Measurements from ENCODE around the gene NALF2. TPM values are rescaled to one million over a fixed set of nuclear protein-coding genes. Genes with fewer than 3 reads are reported as not detected.

Gene NALF2
- total and polyA plus RNA-seq, 2 donors (not counting 1 experiment from before 2014, with no cell fraction given) = not detected

GRCh38 chrX:69469975-69470374 is 34.2 kb upstream of the NALF2 start:
- Histone ChIP-seq H3K9me3 (ENCODE audit: control insufficient read depth, insufficient read depth, low read depth, low read length) (no peaks in the 10 kb centered on the region), H3K27ac (ENCODE audit: insufficient read depth, low read length) (no peak overlapping the region), H3K79me2 (ENCODE audit: control insufficient read depth, insufficient read depth, low read length) (no peaks in the 10 kb centered on the region), H4K20me1 (ENCODE audit: control insufficient read depth, extremely low read depth, insufficient read depth, low read length) (no peaks in the 10 kb centered on the region), H3K36me3 (ENCODE audit: control insufficient read depth, insufficient read depth, low read length) (no peaks in the 10 kb centered on the region), H3K4me1 (ENCODE audit: control insufficient read depth, extremely low read depth, insufficient read depth, low read length) (no peaks in the 10 kb centered on the region), H3K9ac (ENCODE audit: insufficient read depth, low read length) (no peak overlapping the region), H3K4me3 (replicated peaks in 1 of 4; ENCODE audit: control extremely low read depth in 1 of 4, insufficient read depth in 1 of 4, low read depth in 3 of 4, low read length in 4 of 4) (no peak overlapping the region), H3K4me2 (ENCODE audit: extremely low read depth, insufficient read depth, low read length) (no peak overlapping the region), H3K27me3 (ENCODE audit: control insufficient read depth, insufficient read depth, low read length) (no peaks in the 10 kb centered on the region), H2AFZ (ENCODE audit: low read length) (no peak overlapping the region)
- TF ChIP-seq EZH2 (IDR thresholded peaks at IDR 0.05; ENCODE audit: low read length, missing control alignments) (no peak), CTCF (conservative IDR thresholded peaks at IDR 0.05 in 1 of 2, IDR thresholded peaks at IDR 0.05 in 1 of 2; ENCODE audit: low read depth in 1 of 2, low read length in 2 of 2) (no peak)
- no peak for DNase-seq (ENCODE audit: low read depth in 2 of 2)

- H3K27ac ChIP-seq (ENCODE audit: insufficient read depth, low read length) = no peak overlapping the region
- no peak for TF ChIP-seq CTCF (conservative IDR thresholded peaks at IDR 0.05 in 1 of 2, IDR thresholded peaks at IDR 0.05 in 1 of 2; ENCODE audit: low read depth in 1 of 2, low read length in 2 of 2)
- no peak for TF ChIP-seq EZH2 (IDR thresholded peaks at IDR 0.05; ENCODE audit: low read length, missing control alignments)
These were observed 14.5 kb upstream of the NALF2 start for GRCh38 chrX:69489625-69490024.

GRCh38 chrX:69493193-69493592 is 10.9 kb upstream of the NALF2 start:
- no peaks in the 10 kb centered on the region for H3K4me1 ChIP-seq (ENCODE audit: control insufficient read depth, extremely low read depth, insufficient read depth, low read length)
- no peak overlapping the region for H3K9ac ChIP-seq (ENCODE audit: insufficient read depth, low read length)
- H3K79me2 ChIP-seq (ENCODE audit: control insufficient read depth, insufficient read depth, low read length) = no peaks in the 10 kb centered on the region
- no peaks in the 10 kb centered on the region for H3K27me3 ChIP-seq (ENCODE audit: control insufficient read depth, insufficient read depth, low read length)
- peaks cover 4% of the 10 kb centered on the region for H4K20me1 ChIP-seq (ENCODE audit: control insufficient read depth, extremely low read depth, insufficient read depth, low read length)
- H3K27ac ChIP-seq (ENCODE audit: insufficient read depth, low read length) = no peak overlapping the region
- H3K4me3 ChIP-seq (replicated peaks in 1 of 4; ENCODE audit: control extremely low read depth in 1 of 4, insufficient read depth in 1 of 4, low read depth in 3 of 4, low read length in 4 of 4) = no peak overlapping the region
- no peak overlapping the region for H3K4me2 ChIP-seq (ENCODE audit: extremely low read depth, insufficient read depth, low read length)
- DNase-seq (ENCODE audit: low read depth in 2 of 2) = no peak
- no peak for TF ChIP-seq EZH2 (IDR thresholded peaks at IDR 0.05; ENCODE audit: low read length, missing control alignments)
- peak in 1 of 2 donors; percentile 14 for TF ChIP-seq CTCF (conservative IDR thresholded peaks at IDR 0.05 in 1 of 2, IDR thresholded peaks at IDR 0.05 in 1 of 2; ENCODE audit: low read depth in 1 of 2, low read length in 2 of 2)
- no peaks in the 10 kb centered on the region for H3K36me3 ChIP-seq (ENCODE audit: control insufficient read depth, insufficient read depth, low read length)
- H3K9me3 ChIP-seq (ENCODE audit: control insufficient read depth, insufficient read depth, low read depth, low read length) = no peaks in the 10 kb centered on the region
- no peak overlapping the region for H2AFZ ChIP-seq (ENCODE audit: low read length)

More at GRCh38 chrX:69489625-69490024, 14.5 kb upstream of the NALF2 start:
- H2AFZ ChIP-seq (ENCODE audit: low read length) = no peak overlapping the region
- no peaks in the 10 kb centered on the region for H3K27me3 ChIP-seq (ENCODE audit: control insufficient read depth, insufficient read depth, low read length)
- DNase-seq (ENCODE audit: low read depth in 2 of 2) = no peak
- no peak overlapping the region for H3K9ac ChIP-seq (ENCODE audit: insufficient read depth, low read length)
- no peak overlapping the region for H3K4me2 ChIP-seq (ENCODE audit: extremely low read depth, insufficient read depth, low read length)
- no peaks in the 10 kb centered on the region for H3K9me3 ChIP-seq (ENCODE audit: control insufficient read depth, insufficient read depth, low read depth, low read length)
- no peaks in the 10 kb centered on the region for H3K4me1 ChIP-seq (ENCODE audit: control insufficient read depth, extremely low read depth, insufficient read depth, low read length)
- H3K79me2 ChIP-seq (ENCODE audit: control insufficient read depth, insufficient read depth, low read length) = no peaks in the 10 kb centered on the region
- peaks cover 1% of the 10 kb centered on the region for H4K20me1 ChIP-seq (ENCODE audit: control insufficient read depth, extremely low read depth, insufficient read depth, low read length)
- H3K36me3 ChIP-seq (ENCODE audit: control insufficient read depth, insufficient read depth, low read length) = no peaks in the 10 kb centered on the region
- no peak overlapping the region for H3K4me3 ChIP-seq (replicated peaks in 1 of 4; ENCODE audit: control extremely low read depth in 1 of 4, insufficient read depth in 1 of 4, low read depth in 3 of 4, low read length in 4 of 4)

Data from fibroblast of lung (primary cell).